H1 (cell line): ENCODE measurements around the gene SLC35F3. TPM values are rescaled to one million over a fixed set of nuclear protein-coding genes. Genes with fewer than 3 reads are reported as not detected.

Experiments used
- CTCF ChIA-PET: fragments of 300-600 bp; sonication (Branson Sonifier 250); formaldehyde crosslinking; loops from one replicate; lab custom pipeline; 2021; ENCODE audit not compliant: partially characterized antibody; lab: Charles Lee
- POLR2A ChIA-PET: fragments of 300-600 bp; sonication (Branson Sonifier 250); formaldehyde crosslinking; loops from one replicate; lab custom pipeline; 2021; ENCODE audit warnings: inconsistent platforms; ENCODE audit not compliant: partially characterized antibody; lab: Charles Lee
- DNase-seq, 2 experiments: peaks; one replicate each; pipeline versions ENCODE4 v3.0.0 to v3.0.0-alpha.2; 2010 to 2022; ENCODE audit warnings: low spot score in 2 of 2, low read depth in 1 of 2, mixed read lengths in 1 of 2
- FAIRE-seq: peaks from 2 replicates; lab custom pipeline; 2011; peaks lifted over from hg19 to GRCh38; lab: Jason Lieb, UNC
- H2AFZ ChIP-seq: 2 replicates; pipeline ENCODE4 v1.8.1; 2012; ENCODE audit warnings: low read length, inconsistent platforms
- H2AK5ac ChIP-seq: 2 replicates; pipeline ENCODE4 v1.6.1; 2013; ENCODE audit warnings: low read depth, low read length
- H2BK120ac ChIP-seq: replicated peaks from 2 replicates; pipeline ENCODE3; 2013; ENCODE audit warnings: low read depth, low read length, inconsistent platforms
- H2BK12ac ChIP-seq: 2 replicates; pipeline ENCODE4 v1.6.1; 2013; ENCODE audit warnings: low read depth, low read length
- H2BK15ac ChIP-seq: 2 replicates; pipeline ENCODE4 v1.6.1; 2013; ENCODE audit warnings: low read length
- H2BK20ac ChIP-seq: 2 replicates; pipeline ENCODE4 v1.6.1; 2013; ENCODE audit warnings: low read length
- H2BK5ac ChIP-seq: 2 replicates; pipeline ENCODE4 v1.6.1; 2013; ENCODE audit warnings: low read depth, low read length
- H3K14ac ChIP-seq: 2 replicates; pipeline ENCODE4 v1.6.1; 2013; ENCODE audit warnings: inconsistent platforms; ENCODE audit not compliant: insufficient read length
- H3K18ac ChIP-seq: 2 replicates; pipeline ENCODE4 v1.6.1; 2013; ENCODE audit warnings: low read length; ENCODE audit errors: extremely low read depth
- H3K23ac ChIP-seq: 2 replicates; pipeline ENCODE4 v1.6.1; 2013; ENCODE audit warnings: inconsistent platforms; ENCODE audit not compliant: insufficient read length
- H3K23me2 ChIP-seq: 2 replicates; pipeline ENCODE4 v1.6.1; 2013; ENCODE audit warnings: low read depth, low read length
- H3K27ac ChIP-seq: 2 replicates; pipeline ENCODE4 v1.6.1; 2011; ENCODE audit warnings: low read depth, low read length, inconsistent platforms
- H3K27me3 ChIP-seq, 4 experiments: replicated peaks in 1 of 4; 1 replicate in 1 of 4; 2 replicates in 3 of 4; pipeline versions ENCODE4 v1.6.1 to v1.8.1; 2011 to 2013; ENCODE audit warnings: low read length in 3 of 4, mild to moderate bottlenecking in 3 of 4, inconsistent platforms in 2 of 4, mixed read lengths in 2 of 4, moderate library complexity in 1 of 4; ENCODE audit not compliant: control insufficient read depth in 3 of 4, insufficient read depth in 3 of 4; ENCODE audit errors: extremely low read depth in 1 of 4
- H3K36me3 ChIP-seq, 4 experiments: 2 replicates each; pipeline versions ENCODE4 v1.6.1 to v1.8.1; 2011 to 2013; ENCODE audit warnings: mild to moderate bottlenecking in 4 of 4, low read length in 3 of 4, moderate library complexity in 2 of 4, control low read depth in 1 of 4, inconsistent platforms in 1 of 4; ENCODE audit not compliant: insufficient read depth in 4 of 4, control insufficient read depth in 2 of 4
- H3K4ac ChIP-seq: replicated peaks from 2 replicates; pipeline ENCODE3; 2013; ENCODE audit warnings: low read length, low read depth, mixed read lengths, inconsistent platforms; ENCODE audit not compliant: insufficient read length
- H3K4me1 ChIP-seq, 4 experiments: replicated peaks in 1 of 4; 1 replicate in 1 of 4; 2 replicates in 3 of 4; pipeline versions ENCODE4 v1.6.1 to v1.8.1; 2011 to 2013; ENCODE audit warnings: low read length in 3 of 4, inconsistent platforms in 2 of 4, mixed read lengths in 1 of 4; ENCODE audit not compliant: insufficient read depth in 4 of 4, control insufficient read depth in 3 of 4
- H3K4me2 ChIP-seq, 2 experiments: 2 replicates each; pipeline versions ENCODE4 v1.6.1 to v1.8.1; 2011 to 2013; ENCODE audit warnings: low read depth in 2 of 2, low read length in 2 of 2, control low read depth in 1 of 2, inconsistent platforms in 1 of 2, mild to moderate bottlenecking in 1 of 2; ENCODE audit not compliant: insufficient read depth in 1 of 2
- H3K4me3 ChIP-seq, 4 experiments: fragments of 200-600, 300-600 bp in 1 of 4; sonication (generic), shearing (Covaris generic), sonication (Bioruptor Twin) in 1 of 4; 2 replicates each; pipeline versions ENCODE4 v1.5.1 to v1.8.1; 2011 to 2016; ENCODE audit warnings: low read length in 4 of 4, low read depth in 3 of 4, control low read depth in 2 of 4, inconsistent platforms in 2 of 4, mild to moderate bottlenecking in 2 of 4, mixed read lengths in 1 of 4, moderate library complexity in 1 of 4; ENCODE audit not compliant: insufficient read depth in 2 of 4; ENCODE audit errors: extremely low read depth in 1 of 4
- H3K56ac ChIP-seq: replicated peaks from 2 replicates; pipeline ENCODE3; 2013; ENCODE audit warnings: low read depth, mild to moderate bottlenecking, mixed read lengths, low read length, inconsistent platforms; ENCODE audit not compliant: insufficient read length
- H3K79me1 ChIP-seq: 2 replicates; pipeline ENCODE4 v1.6.1; 2013; ENCODE audit warnings: low read depth, low read length, control low read depth
- H3K79me2 ChIP-seq, 2 experiments: 2 replicates each; pipeline versions ENCODE4 v1.6.1 to v1.8.1; 2012 to 2013; ENCODE audit warnings: low read length in 2 of 2, mild to moderate bottlenecking in 2 of 2, inconsistent platforms in 1 of 2; ENCODE audit not compliant: insufficient read depth in 2 of 2, control insufficient read depth in 1 of 2
- H3K9ac ChIP-seq, 4 experiments: replicated peaks in 1 of 4; 1 replicate in 1 of 4; 2 replicates in 3 of 4; pipeline versions ENCODE4 v1.6.1 to v1.8.1; 2011 to 2013; ENCODE audit warnings: low read depth in 3 of 4, low read length in 3 of 4, control low read depth in 2 of 4, mild to moderate bottlenecking in 2 of 4, moderate library complexity in 2 of 4, inconsistent platforms in 1 of 4; ENCODE audit errors: extremely low read depth in 1 of 4
- H3K9me3 ChIP-seq, 2 experiments: 2 replicates each; pipeline versions ENCODE4 v1.6.1 to v1.8.1; 2012 to 2013; ENCODE audit warnings: mild to moderate bottlenecking in 2 of 2, moderate library complexity in 2 of 2, control low read depth in 1 of 2, inconsistent platforms in 1 of 2, low read depth in 1 of 2, low read length in 1 of 2, mixed read lengths in 1 of 2; ENCODE audit not compliant: insufficient read depth in 2 of 2
- H4K20me1 ChIP-seq, 2 experiments: replicated peaks in 1 of 2; 2 replicates each; pipeline versions ENCODE3 to v1.8.1; 2011 to 2013; ENCODE audit warnings: inconsistent platforms in 2 of 2, low read length in 2 of 2, mild to moderate bottlenecking in 1 of 2; ENCODE audit not compliant: insufficient read depth in 2 of 2, control insufficient read depth in 1 of 2
- H4K5ac ChIP-seq: 2 replicates; pipeline ENCODE4 v1.6.1; 2013; ENCODE audit warnings: low read length, low read depth, mixed read lengths, inconsistent platforms; ENCODE audit not compliant: insufficient read length
- H4K8ac ChIP-seq: 2 replicates; pipeline ENCODE4 v1.8.0; 2013; ENCODE audit warnings: mild to moderate bottlenecking, moderate library complexity, low read length, inconsistent platforms; ENCODE audit not compliant: insufficient read depth; ENCODE audit errors: extremely low read depth
- H4K91ac ChIP-seq: replicated peaks from 2 replicates; pipeline ENCODE3; 2013; ENCODE audit warnings: low read length, mixed read lengths, inconsistent platforms; ENCODE audit not compliant: insufficient read length
- BRCA1 ChIP-seq: IDR thresholded peaks from 2 replicates; pipeline ENCODE4 v1.6.1; 2012; ENCODE audit warnings: low read depth, low read length, improper control_type of control experiment
- CBX8 ChIP-seq: fragments of 300-800, 300-1000 bp; sonication (generic); IDR thresholded peaks from 2 replicates; pipeline ENCODE4 v1.7.1; 2016; ENCODE audit warnings: low read depth, low read length, borderline replicate concordance
- CHD1 ChIP-seq: IDR thresholded peaks from 2 replicates; pipeline ENCODE4 v1.6.1; 2012; ENCODE audit warnings: low read depth, low read length, improper control_type of control experiment
- FOSL1 ChIP-seq: IDR thresholded peaks from 2 replicates; pipeline ENCODE4 v1.6.1; 2011; ENCODE audit warnings: mild to moderate bottlenecking, low read depth, low read length, moderate library complexity; ENCODE audit not compliant: insufficient read depth
- KDM5A ChIP-seq: fragments of 200-600 bp; IDR thresholded peaks from 2 replicates; pipeline ENCODE4 v1.7.1; 2012; ENCODE audit warnings: mild to moderate bottlenecking, low read length, inconsistent platforms, mixed read lengths
- MAFK ChIP-seq: IDR thresholded peaks from 2 replicates; pipeline ENCODE4 v1.6.1; 2012; ENCODE audit warnings: low read depth, mild to moderate bottlenecking, improper control_type of control experiment, low read length
- PHF8 ChIP-seq: fragments of 200-600 bp; sonication (generic); conservative IDR thresholded peaks from 2 replicates; pipeline ENCODE4 v1.7.1; 2012; ENCODE audit warnings: low read depth, mild to moderate bottlenecking, inconsistent platforms, low read length, moderate library complexity
- POLR2AphosphoS5 ChIP-seq: IDR thresholded peaks from 2 replicates; pipeline ENCODE4 v1.6.1; 2011; ENCODE audit warnings: low read depth, low read length
- RAD21 ChIP-seq, 2 experiments: IDR thresholded peaks in 1 of 2; conservative IDR thresholded peaks in 1 of 2; 2 replicates each; pipeline ENCODE4 v1.6.1; 2011; ENCODE audit warnings: low read depth in 2 of 2, low read length in 2 of 2, improper control_type of control experiment in 1 of 2, inconsistent platforms in 1 of 2, mild to moderate bottlenecking in 1 of 2, moderate library complexity in 1 of 2
- SIX5 ChIP-seq: IDR thresholded peaks from 2 replicates; pipeline ENCODE4 v1.6.1; 2011; ENCODE audit warnings: mild to moderate bottlenecking, low read depth, low read length
- SP4 ChIP-seq: IDR thresholded peaks from 2 replicates; pipeline ENCODE4 v1.6.1; 2012; ENCODE audit warnings: low read length, inconsistent platforms
- SUZ12 ChIP-seq: fragments of 200-600 bp; sonication (generic); IDR thresholded peaks from 2 replicates; pipeline ENCODE4 v1.6.1; 2012; ENCODE audit warnings: mild to moderate bottlenecking, inconsistent platforms, low read length, moderate library complexity, mixed read lengths
- TAF1 ChIP-seq: IDR thresholded peaks from 2 replicates; pipeline ENCODE4 v1.6.1; 2011; ENCODE audit warnings: mild to moderate bottlenecking, low read depth, low read length
- TAF7 ChIP-seq: optimal IDR thresholded peaks from 2 replicates; pipeline ENCODE3; 2011; ENCODE audit warnings: low read depth, mild to moderate bottlenecking, inconsistent platforms, low read length, moderate library complexity, borderline replicate concordance
- ZNF274 ChIP-seq: IDR thresholded peaks from 2 replicates; pipeline ENCODE4 v1.7.0; 2012; ENCODE audit warnings: low read length, borderline replicate concordance; ENCODE audit errors: extremely low read depth
- WGBS, 2 experiments: shearing (Covaris generic) in 1 of 2; methylation state at CpG; one replicate each; pipeline versions ENCODE4 v1.1.6 to v1.1.7; 2013 to 2015; ENCODE audit warnings: low lambda C conversion rate in 2 of 2, mixed read lengths in 2 of 2, inconsistent platforms in 1 of 2, low coverage in 1 of 2, missing lambda C conversion rate in 1 of 2; ENCODE audit not compliant: insufficient replicate concordance in 2 of 2, insufficient coverage in 1 of 2, insufficient read length in 1 of 2; ENCODE audit errors: extremely low coverage in 1 of 2, missing lambda C conversion rate in 1 of 2; 5-methylcytosine and 5-hydroxymethylcytosine counted together
- polyA plus RNA-seq, 7 experiments: library from polyadenylated mRNA; depleted of rRNA in 3 of 7; stranded (reverse) in 5 of 7; unstranded in 2 of 7; fragments of >200 nt in 5 of 7; fragments of 200-250 nt in 2 of 7; gene quantifications; 1 replicate in 5 of 7; 2 replicates in 1 of 7; 4 replicates in 1 of 7; pipeline versions ENCODE4 v1.2.1 to v1.2.3, GENCODE V29; 2011 to 2013; ENCODE audit warnings: missing spikeins in 2 of 7, mixed read lengths in 2 of 7
- total RNA-seq: library from RNA; stranded (reverse); fragmentation: NEBNext Ultra II Directional; extraction: Animal tissue kit (Norgen Biotek cat#: 25700); gene quantifications from 2 replicates; pipeline ENCODE4 v1.2.1, GENCODE V29; 2021

SLC35F3 gene
- total and polyA plus RNA-seq, 2 of the 8 experiments (the other 6 are each of a cell fraction or from before 2014, with no cell fraction given): 0.78 to 1.2 TPM

- no peak overlapping the region for H3K4me2 ChIP-seq
- no peak overlapping the region for H2BK5ac ChIP-seq
- ChIA-PET CTCF (no interaction called here), POLR2A (no interaction called here)
- H2AFZ ChIP-seq: no peak overlapping the region
- no peaks in the 10 kb centered on the region for H3K79me1 ChIP-seq
- no peak overlapping the region for H3K4ac ChIP-seq
- peaks cover 0 to 3% (median 0%) of the 10 kb centered on the region in 4 experiments; a peak in 1 of 7 replicates for H3K4me1 ChIP-seq
- H4K5ac ChIP-seq: no peak overlapping the region
- H3K27me3 ChIP-seq: no peaks in the 10 kb centered on the region
- TF ChIP-seq MAFK: no peak
- TF ChIP-seq SP4: no peak
- no peak for TF ChIP-seq FOSL1
- no peak for TF ChIP-seq CHD1
- no peak for TF ChIP-seq TAF1
- TF ChIP-seq RAD21 (IDR thresholded peaks at IDR 0.05 in 1 of 2, conservative IDR thresholded peaks at IDR 0.05 in 1 of 2; ENCODE audit: low read depth in 2 of 2, low read length in 2 of 2): no peak
- TF ChIP-seq CBX8: no peak
- TF ChIP-seq SUZ12: no peak
- no peak for TF ChIP-seq PHF8
- no peak for TF ChIP-seq SIX5
- TF ChIP-seq TAF7: no peak
- TF ChIP-seq ZNF274: no peak
- no peak for TF ChIP-seq POLR2AphosphoS5
- TF ChIP-seq KDM5A: no peak
- no peak for TF ChIP-seq BRCA1
- no peak overlapping the region for H2BK120ac ChIP-seq
- H3K18ac ChIP-seq: no peak overlapping the region
- no peak overlapping the region for H3K4me3 ChIP-seq
- H2BK20ac ChIP-seq: no peak overlapping the region
- no peak overlapping the region for H3K27ac ChIP-seq
- no peak for FAIRE-seq
- DNase-seq: no peak
- H4K91ac ChIP-seq: no peak overlapping the region
- H2AK5ac ChIP-seq: no peak overlapping the region
- H3K56ac ChIP-seq: no peak overlapping the region
- H3K14ac ChIP-seq: no peak overlapping the region
- H4K20me1 ChIP-seq: no peaks in the 10 kb centered on the region
- no peak overlapping the region for H2BK12ac ChIP-seq
- no peak overlapping the region for H4K8ac ChIP-seq
- no peaks in the 10 kb centered on the region; a peak in 2 of 4 replicates for H3K9me3 ChIP-seq
- H3K23ac ChIP-seq: no peak overlapping the region
- no peaks in the 10 kb centered on the region for H3K79me2 ChIP-seq
- no peak overlapping the region for H3K9ac ChIP-seq
- H3K36me3 ChIP-seq: no peaks in the 10 kb centered on the region; a peak in 1 of 8 replicates
- WGBS, 2 experiments: 86% methylated on average over 7 of the region's 7 CpGs; no CpG with 5 or more reads in 1 of the 2 experiments
- H3K23me2 ChIP-seq: no peaks in the 10 kb centered on the region
- no peak overlapping the region for H2BK15ac ChIP-seq
Observed at GRCh38 chr1:233919786-233920185, 15.3 kb downstream of the SLC35F3 start.
